Stimulated activated CD8-positive, alpha-beta memory T cell treated with anti-CD3 and anti-CD28 coated beads, Interleukin-12 subunit alpha, Interleukin-12 subunit beta, amount 100 ng/mL, for 24 hours (primary cell): ENCODE results near the gene HPCAL4.

Experiments used
- DNase-seq: peaks from one replicate; pipeline ENCODE4 v3.0.0-alpha.2; 2020; ENCODE audit errors: extremely low read depth

The HPCAL4 gene

DNA sequence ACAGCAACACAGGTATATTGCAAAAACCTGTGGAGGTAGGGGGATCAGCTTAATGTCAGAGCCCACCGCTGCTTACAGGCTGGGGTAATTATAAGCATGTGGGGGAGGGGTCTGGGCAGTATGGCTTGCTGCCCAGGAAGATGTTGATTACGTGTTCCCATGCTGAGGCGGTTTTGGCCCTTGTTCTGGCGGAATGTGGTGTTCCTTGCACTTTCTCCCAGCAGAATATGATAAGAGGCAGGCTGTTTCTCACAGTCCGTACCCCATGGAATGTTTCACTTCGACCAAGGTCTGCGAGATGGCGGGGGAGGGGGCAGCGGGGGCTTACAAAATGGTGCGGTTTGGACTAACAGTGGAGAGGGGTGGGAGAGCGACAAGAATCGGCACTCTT lies 9.8 kb upstream of the HPCAL4 start:
- DNase-seq: no peak

DNA sequence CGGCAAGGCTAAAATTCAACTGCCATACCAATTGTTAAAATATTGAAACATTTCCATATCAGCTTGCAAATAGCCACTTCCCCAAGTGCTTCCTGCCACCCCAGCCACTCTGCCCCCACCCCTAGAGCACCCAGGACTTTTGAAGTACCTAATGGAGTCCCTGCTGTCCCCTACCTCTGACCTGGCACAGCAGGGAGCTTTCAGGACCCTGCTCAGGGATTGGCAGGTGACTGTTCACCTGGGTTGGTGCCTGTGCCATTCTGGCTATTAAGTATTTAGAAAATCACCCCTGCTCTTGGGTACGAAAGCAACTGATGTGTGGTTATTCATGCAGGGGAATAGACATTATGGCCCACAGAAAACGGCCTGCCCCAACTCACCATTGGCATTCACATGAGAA lies 9.1 kb upstream of the HPCAL4 start:
- DNase-seq: no peak

DNA sequence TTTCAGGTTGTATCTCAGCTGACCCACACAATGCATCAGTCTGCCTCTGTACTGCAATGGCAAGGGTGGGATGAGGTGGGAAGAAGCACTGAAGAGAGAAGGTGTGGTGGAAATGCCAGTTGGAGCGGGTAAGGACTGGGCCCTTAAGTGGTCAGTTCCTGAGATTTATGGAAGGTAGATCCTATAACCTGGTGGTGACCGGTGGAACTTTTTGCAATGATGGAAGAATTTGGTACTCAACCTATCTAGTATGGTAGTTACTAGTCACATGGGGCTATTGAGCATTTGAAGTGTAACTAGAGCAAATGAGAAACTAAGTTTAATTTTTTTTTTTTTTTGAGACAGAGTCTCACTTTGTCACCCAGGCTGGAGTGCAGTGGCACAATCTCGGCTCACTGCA lies 8.2 kb upstream of the HPCAL4 start:
- DNase-seq: no peak

DNA sequence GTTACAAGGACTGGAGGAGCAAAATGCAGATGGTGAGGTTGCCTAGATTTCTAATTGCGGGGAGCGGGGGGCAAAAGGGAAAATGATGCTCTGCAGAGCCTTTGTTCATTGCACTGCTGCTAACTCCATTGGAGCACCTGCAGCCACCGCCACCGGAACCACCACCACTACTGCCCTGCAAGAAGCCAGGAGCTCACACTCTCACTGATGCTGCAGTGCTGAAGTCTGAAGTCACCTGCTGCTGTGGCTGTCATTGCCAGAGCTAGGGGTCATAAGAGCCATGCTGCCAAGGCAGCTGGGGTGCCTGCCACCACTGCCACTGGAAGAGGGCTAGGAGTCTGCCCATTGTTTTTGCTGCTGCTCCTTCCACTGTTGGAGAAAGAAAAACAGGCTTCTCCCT lies 7.3 kb upstream of the HPCAL4 start:
- no peak for DNase-seq

DNA sequence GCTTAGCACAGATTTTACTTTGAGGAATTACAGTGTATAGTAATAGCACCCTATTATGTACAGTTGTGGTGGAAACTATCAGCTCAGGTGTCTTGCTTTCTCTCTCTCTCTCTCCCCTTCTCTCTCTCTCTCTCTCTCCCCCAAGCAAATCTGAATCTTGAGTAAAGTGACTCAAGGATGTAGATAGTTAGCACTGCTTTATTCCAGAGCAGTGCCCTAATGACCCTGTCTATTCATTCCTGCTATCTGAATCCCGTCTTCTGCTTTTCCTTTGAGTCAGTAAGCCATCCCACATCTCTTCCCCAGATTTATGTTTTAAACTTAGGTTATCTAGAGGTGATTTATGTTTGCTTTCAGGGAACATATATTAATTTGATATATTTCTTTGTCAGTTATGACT lies 5.2 kb upstream of the HPCAL4 start:
- DNase-seq: no peak

DNA sequence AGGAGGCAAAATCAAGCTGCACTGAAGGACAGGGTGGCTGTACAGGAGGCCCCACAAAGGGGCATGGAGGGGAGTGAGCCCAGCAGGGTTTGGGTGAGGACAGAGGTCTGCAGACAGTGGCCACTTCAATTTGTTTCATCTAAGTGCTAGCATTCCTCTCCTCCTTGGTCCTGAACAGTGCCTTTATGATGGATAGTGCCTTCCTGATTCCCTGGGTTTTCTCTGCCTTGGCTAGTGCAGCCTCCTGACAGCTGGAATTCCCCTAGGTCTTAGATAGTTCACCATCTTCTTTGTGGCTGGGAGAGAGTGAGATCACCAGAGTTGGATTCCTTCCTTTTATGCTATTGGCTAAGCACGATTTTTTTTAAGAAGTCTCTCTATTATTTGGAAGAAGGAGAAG lies 3.8 kb upstream of the HPCAL4 start:
- no peak for DNase-seq

DNA sequence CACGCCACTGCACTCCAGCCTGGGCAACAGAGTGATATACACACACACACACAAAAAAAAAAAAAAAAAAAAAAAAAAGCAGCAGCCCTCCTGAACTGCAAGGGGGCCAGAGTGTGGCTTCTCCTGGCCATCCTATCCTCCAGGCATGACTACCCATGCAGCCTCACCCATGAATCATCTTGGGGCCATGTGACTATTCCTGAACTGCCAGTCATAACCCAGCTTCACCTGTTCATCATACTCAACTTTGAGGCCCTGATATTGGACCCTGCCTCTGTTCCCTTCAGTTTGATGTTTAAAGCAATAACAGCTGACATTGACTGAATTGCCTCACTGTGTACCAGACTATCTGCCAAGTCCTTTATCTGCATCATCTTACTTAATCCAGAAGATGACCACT lies 2.8 kb upstream of the HPCAL4 start:
- DNase-seq: no peak

DNA sequence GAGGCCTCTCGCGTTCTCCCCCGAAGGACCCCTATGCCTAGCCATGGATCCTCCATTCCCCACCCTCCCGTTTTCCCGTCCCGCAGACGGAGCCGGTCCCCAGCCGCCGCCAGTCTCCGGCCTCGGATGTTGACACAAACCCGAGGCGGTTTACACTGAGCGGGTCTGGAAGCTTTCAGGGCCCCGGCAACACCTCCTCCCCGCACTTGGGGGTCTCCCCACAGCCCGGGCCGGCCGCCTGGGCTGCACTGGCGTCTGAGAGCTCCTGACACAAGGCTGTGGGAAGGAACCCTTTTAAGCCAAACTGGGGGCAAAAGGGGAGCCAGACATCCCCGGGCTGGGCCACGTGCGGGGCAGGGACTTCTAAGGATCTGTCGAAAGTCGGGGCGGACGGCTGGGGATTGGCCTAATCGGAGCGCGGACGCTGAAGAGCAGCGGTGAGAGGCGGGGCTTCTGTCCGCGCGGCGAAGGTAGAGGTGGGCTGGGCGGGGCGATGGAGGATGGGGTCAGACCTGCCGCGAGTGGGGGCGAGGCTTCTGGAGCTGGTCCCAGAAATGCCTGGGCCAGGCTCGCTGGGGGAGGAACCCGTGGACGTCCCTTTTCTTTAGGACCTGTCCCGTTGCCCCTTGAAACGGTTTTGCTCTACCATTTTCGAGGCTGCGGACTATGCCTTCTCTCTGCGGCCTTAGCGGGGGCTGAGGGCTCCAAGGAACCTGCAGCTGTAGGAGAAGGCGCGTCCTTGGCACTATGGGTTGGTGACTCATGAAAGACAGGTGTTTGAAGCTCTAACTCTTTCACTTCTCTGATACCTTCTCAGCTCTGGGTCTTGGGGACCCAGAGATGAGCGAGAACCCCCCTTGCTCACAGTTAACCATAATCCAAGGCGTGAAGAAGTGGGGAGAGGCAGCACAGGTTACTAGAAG lies 1.2 kb upstream of the HPCAL4 start:
- no peak for DNase-seq

DNA sequence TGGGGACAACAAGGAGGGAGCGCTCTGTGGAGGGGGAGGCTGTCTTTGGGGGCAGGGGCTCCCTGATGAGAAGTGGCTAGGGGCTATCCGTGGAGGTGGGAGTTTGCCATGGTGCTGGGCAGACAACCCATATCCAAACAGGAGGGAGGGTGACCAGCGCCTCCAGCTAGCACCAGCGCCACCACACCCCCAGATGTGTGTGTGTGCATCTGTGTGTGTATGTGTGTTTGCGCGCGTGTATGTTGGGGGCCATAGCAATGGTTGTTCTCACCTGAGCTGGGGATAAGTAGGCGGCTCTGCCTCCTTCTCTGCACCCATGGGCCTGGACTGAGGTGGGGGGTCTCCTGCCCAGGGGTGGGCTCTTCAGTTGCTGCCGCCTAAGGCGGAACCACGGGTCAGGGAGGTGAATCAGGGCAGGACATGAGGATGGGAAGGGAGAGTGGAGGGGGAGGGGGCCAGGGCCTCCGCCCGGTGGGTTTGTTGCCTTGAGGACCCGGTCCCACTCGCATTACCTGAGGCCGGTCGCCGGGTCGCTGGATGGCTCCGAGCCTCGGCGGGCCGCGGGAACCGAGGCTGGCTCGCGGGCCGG lies 345 bp downstream of the HPCAL4 start:
- no peak for DNase-seq

DNA sequence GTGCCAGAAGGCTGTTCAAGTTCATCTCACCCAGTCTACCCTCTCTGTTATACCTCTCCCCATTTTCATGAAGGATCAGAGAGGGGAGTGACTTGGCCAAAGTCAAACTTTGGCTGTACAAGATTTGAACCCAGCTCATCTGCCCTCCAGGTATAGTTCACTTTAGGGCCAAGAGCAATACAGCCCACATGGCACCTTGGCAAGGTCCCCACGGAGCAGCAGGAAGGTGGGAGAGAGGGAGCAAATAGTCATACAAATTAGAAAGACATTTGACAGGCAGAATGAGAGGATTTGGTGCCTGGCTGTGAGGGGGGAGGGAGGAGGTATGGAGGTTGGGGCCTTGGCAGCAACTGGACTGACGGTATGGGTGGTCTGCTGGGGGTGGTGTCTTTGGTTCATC lies 1.0 kb downstream of the HPCAL4 start:
- DNase-seq: no peak

DNA sequence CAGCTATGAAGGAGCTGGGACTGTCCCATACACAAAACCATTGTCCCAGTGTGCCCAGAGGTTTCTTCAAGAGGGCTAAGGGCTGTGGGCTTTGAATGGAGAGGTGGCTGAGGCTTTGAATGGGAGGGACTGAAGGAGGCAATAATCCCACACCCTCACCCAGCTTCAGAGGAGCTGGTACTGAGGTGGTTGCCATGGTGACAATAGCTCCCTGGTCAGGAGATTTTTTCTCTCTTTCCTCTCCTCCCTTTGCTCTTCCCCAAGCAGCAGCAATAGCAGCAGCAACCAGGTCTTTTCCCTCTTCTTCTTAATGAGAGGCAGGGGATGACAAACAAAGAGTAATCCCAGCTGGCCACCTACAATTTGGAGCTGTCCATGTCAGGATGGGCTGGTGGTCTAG lies 1.6 kb downstream of the HPCAL4 start:
- no peak for DNase-seq

DNA sequence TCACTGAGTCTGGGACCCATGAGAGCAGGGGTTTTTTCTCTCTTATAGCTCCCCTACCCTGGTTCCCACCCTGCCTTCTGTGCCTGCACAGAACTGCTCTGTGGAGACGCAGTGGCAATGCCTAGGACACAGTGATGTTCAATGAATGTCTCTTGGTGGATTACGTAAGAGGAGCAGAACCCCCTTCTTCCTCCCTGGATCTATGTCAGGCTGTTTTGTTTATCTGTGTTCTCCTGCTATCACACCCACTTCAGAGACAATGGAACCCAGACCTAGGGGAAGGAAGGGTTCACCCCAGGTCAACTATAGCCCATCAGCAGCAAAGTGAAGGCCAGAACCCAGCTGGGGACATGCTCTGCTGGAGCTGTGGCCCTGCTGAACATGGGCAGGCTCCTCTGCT lies 2.0 kb downstream of the HPCAL4 start:
- no peak for DNase-seq

DNA sequence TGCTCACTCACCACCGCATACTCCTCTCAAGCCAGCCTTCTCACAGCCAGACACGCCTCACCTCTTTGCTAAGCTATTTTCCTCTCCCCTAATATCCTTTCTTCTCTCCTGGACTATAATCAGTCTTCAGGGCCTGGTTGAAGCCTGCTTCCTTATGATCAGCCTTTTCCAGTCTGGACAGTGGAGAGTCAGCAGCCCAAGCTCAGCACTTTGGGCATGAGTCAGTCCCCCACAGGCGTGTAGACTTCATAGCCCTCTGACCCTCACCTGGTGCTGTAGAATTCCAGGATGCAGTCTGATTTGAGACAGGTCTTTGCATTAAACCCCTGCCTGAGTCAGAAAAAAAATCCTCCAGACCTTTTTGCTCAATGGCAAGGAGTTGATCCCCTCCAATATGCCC lies 2.5 kb downstream of the HPCAL4 start:
- DNase-seq: no peak

DNA sequence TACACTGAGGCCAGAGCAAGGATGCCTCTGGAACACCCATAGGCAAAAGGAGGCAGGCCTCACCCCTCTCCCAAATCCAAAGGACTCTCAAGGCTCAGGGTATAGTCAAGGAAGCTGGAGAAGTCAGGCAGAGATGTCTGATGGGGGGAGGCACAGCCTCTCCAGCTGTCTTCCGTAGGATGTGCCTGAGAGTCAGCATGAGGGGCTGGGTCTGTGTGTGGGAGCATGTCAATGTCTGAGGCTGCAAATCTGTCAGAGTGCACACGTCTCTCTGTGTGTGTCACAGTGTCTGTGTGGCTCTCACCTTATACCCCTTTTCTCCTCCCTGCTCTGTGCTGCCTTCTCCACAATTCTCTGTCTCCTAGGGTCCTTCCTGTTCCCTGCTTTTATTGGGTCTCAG lies 4.0 kb downstream of the HPCAL4 start:
- DNase-seq: no peak

DNA sequence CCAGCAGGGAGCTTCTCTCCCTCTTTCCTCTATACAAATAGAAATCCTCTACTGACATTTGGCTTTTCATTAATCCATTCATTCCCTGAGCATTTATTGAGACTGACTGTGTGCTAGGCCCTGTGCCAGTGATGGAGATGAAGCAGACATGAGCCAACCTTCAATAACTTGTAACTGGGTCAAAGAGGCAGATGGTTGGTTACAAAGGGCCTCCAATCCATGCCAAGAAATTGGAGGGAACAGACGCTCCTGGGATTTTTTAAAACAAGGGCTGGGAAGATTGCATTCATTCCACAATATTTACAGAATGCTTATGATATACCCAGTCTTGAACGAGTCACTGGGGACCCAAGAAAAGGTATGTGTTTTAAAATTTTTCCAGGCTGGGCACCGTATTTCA lies 6.2 kb downstream of the HPCAL4 start:
- no peak for DNase-seq

DNA sequence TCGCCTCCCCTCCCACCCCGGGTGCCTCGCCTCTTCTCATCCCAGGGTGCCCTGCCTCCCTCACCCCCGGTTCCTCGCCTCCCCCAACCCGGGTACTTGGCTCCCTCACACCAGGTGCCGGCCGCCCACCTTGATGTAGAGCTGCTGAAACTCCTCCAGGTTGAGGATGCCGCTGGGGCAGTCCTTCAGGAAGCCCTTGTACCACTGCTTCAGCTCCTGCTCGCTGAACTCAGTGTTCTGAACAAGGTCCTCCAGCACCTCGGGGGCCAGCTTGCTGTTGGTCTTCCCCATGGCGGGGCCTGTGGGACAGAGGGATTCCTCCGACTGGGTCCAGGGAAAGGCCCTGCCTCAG lies 6.9 kb downstream of the HPCAL4 start:
- no peak for DNase-seq

DNA sequence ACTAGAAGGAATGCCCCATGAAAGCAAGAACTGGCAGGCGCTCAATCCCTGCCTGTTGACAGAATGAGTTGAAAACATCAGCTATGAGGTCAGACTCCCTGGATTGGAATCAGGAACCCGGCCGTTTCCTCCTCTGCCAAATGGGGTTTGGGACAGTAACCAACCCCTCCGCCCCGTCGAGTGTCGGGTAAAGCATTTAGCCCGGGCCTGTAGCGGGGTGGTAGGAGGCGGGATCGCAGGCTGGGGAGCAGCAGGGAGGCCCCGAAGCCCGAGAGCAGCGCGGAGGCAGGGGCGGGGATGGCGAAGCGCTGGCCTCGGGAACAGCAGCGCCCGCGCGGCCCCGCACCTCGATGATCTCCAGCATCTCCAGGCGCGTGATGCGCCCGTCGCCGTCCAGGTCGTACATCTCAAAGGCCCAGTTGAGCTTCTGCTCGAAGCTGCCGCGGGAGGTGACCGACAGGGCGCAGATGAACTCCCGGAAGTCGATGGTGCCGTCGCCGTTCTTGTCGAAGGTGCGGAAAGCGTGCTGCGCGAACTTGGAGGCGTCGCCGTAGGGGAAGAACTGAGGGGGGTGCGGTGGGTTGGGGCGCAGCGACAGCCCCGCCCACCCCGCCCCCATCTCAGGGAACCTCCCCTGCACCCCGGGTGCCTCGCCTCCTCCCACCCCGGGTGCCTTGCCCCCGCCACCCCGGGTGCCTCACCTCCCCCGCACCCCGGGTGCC lies 7.5 kb downstream of the HPCAL4 start:
- DNase-seq: no peak

DNA sequence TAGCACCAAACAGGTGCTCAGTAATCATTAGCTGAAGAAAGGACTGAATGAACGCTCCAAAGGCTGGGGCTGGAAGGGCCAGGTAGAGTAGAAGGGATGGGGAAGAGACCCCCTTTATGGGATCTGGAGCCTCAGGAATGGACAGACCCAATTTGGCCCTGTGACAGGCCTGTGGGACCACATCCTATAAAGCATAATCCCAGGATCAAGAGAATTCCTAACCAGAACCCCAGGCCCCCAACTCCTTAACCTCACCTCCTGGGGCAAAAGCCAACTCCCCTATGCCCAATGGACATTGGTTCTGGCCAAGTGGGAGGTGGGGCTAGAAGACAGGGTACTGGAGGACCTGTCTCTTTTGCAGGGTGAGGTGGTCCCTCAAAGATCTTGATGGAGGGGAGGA lies 9.2 kb downstream of the HPCAL4 start:
- no peak for DNase-seq

DNA sequence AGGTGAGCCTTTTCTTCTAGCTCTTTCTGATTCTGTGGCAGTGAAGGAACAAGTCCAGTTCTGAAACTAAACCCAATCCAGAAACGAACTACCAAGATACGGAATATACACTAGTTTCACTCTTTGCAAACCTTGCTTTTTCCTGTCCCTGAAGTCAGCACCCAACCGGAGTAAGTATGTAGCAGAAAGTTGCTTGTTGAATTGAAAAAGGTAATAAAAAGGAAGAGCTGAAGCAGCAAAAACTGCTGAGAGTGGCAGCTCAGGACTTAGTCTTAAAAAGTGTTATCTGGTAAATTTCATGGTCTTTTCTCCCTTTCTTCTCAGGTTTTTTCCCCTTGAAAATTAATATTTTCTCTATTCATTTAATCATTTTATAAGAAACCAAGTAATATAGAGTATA lies 9.9 kb downstream of the HPCAL4 start:
- no peak for DNase-seq

DNA sequence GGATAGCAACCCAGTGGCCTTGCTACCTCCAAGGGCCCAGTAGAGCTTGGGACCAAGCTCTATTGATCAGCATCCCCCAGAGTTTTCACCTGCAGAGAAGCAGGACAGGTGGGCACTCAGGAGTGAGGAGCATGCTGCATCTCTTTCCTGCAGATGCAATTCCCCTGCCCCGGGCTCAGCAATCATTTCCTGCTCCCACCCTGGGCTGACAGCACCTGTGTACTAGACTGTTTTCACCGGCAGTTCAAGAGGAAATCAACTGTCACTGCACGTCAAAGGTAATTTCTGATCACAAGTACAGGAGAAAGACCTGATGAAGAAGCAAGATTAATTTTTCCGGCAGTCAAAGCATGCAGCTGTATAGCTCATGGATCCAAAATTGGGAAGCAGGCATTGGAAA lies 10.5 kb downstream of the HPCAL4 start:
- no peak for DNase-seq

DNA sequence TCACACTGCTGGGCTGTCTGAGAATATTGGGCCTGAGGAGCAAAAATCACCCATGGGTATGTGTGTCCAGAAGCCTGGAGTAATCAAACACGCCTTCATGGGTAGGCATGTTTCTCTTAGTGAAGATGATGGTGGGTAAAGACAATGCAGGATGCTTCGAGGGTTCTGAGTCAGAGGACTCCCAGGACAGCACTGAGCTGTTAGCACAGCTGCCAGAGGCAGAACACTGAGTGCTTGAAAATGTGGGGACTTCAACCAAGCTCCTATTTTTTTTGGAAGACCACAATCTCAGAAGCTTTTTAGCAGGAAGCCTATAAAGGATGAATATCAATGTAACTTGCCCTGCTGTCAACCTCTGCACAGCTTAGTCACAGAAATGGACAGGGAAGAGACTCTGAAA lies 11.4 kb downstream of the HPCAL4 start:
- no peak for DNase-seq

DNA sequence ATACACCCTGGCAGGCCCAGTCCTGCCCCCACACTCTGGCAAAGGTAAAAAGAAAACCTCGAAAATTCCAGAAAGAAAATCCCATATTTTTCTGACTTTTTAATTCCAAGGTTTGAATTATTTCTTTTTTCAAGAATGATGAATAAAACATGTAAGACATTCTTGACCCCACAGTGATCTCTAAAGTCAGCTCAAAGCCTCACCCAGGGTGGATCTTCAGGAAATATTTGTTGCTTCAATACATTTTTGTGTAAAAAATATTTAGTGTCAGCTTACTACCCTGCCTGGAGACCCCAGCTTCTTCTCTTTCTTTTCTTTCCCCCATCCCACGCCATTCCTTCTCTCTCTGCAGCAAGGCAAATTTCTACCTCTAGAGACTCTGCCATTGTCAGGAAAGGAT lies 12.3 kb downstream of the HPCAL4 start:
- DNase-seq: no peak

DNA sequence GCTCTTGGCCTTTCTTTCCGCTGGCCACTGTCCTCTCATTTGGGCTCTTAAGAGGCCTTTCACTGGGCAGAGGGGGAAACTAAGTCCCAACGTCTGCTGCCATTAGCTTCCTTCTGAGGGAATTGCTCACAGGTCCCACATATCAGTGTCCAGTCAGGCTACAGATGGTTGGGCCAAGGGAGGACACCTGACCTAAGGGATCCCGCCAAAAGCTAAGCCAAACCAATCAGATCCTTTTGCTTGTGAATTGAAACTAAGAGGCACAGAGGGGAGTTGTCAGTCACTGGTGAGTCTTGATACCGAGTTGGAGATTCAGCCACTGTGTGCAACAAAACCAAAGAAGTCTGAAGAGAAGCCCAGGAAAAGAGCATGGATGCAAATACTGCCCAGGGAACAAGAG lies 13.6 kb downstream of the HPCAL4 start:
- DNase-seq: no peak
